OCI-LY7 (cell line): ENCODE data around the gene FGB.

Experiments
- CTCF ChIP-seq: fragments of 200-600 bp; sonication (generic); conservative IDR thresholded peaks from 2 replicates; pipeline ENCODE4 v1.5.1; 2014; ENCODE audit warnings: mild to moderate bottlenecking, antibody characterized with exemption, low read length, moderate library complexity, mixed read lengths
- EZH2phosphoT487 ChIP-seq: fragments of 200-600 bp; sonication (generic); IDR thresholded peaks from 2 replicates; pipeline ENCODE4 v1.6.1; 2018; ENCODE audit warnings: low read depth, borderline replicate concordance, mild to moderate bottlenecking, mixed run types, antibody characterized with exemption, low read length, moderate library complexity, mixed read lengths

- TF ChIP-seq CTCF (no peak), EZH2phosphoT487 (no peak)
Measured at GRCh38 chr4:154516318-154517029, 46.3 kb upstream of the FGB start.
